Measurements from ENCODE around the gene AHCYL1. TPM values are rescaled to one million over a fixed set of nuclear protein-coding genes. Genes with fewer than 3 reads are reported as not detected.

Gene AHCYL1
- total RNA-seq, 1 experiment from 2014 or later = 89.0 TPM

DNA sequence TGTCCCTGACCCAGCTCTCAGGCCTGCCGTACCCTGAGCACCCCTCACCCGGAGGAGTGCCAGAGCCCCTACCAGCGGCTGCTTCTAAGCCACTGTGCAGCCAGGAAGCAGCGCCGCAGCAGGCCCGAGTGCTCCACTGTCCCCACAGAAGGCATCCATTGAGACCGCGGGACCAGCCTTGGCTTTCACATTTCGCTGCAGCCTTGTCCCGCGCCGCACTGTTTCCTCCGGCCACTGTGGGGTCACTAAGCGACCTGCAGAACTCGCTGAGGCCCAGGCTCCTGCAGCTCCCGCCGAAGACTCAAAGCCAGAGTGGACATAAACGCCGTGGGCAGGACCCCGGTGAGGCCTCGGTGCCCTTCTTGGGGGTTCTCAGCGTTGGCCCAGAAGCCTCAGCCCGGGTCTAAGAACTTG is 82.9 kb downstream of the AHCYL1 start:
- H3K27ac ChIP-seq (ENCODE audit: insufficient read length, low read depth, low read length) = no peak overlapping the region
- H3K27me3 ChIP-seq (ENCODE audit: insufficient read depth, low read length) = peaks cover 63% of the 10 kb centered on the region
- H2BK15ac ChIP-seq (ENCODE audit: low read depth, low read length) = no peak overlapping the region
- no peak overlapping the region for H3K27ac Mint-ChIP-seq
- TF ChIP-seq, protein P1, sequence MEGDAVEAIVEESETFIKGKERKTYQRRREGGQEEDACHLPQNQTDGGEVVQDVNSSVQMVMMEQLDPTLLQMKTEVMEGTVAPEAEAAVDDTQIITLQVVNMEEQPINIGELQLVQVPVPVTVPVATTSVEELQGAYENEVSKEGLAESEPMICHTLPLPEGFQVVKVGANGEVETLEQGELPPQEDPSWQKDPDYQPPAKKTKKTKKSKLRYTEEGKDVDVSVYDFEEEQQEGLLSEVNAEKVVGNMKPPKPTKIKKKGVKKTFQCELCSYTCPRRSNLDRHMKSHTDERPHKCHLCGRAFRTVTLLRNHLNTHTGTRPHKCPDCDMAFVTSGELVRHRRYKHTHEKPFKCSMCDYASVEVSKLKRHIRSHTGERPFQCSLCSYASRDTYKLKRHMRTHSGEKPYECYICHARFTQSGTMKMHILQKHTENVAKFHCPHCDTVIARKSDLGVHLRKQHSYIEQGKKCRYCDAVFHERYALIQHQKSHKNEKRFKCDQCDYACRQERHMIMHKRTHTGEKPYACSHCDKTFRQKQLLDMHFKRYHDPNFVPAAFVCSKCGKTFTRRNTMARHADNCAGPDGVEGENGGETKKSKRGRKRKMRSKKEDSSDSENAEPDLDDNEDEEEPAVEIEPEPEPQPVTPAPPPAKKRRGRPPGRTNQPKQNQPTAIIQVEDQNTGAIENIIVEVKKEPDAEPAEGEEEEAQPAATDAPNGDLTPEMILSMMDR (conservative IDR thresholded peaks at IDR 0.05) = no peak
- no peak overlapping the region for H2BK20ac ChIP-seq (ENCODE audit: low read depth, low read length, poor library complexity, severe bottlenecking)
- no peaks in the 10 kb centered on the region for H3K79me2 ChIP-seq (ENCODE audit: insufficient read depth, low read length)
- H3K9me3 ChIP-seq (ENCODE audit: control insufficient read depth, low read depth, low read length) = no peaks in the 10 kb centered on the region
- no peak overlapping the region for H3K18ac ChIP-seq (ENCODE audit: insufficient read length, low read depth, low read length)
- H3K4me2 ChIP-seq (ENCODE audit: insufficient read depth, insufficient read length, low read length) = peak overlapping the region; percentile 26
- H3K79me1 ChIP-seq (ENCODE audit: insufficient read depth, low read depth, low read length, poor library complexity, severe bottlenecking) = no peaks in the 10 kb centered on the region
- H3K4ac ChIP-seq (ENCODE audit: low read depth, low read length) = no peak overlapping the region
- H3K14ac ChIP-seq (ENCODE audit: insufficient read depth, low read length) = no peak overlapping the region
- no peak overlapping the region for H3K23ac ChIP-seq (ENCODE audit: insufficient read length, low read depth, low read length)
- H3K9me3 Mint-ChIP-seq = peaks cover 0 to 3% of the 10 kb centered on the region in 2 experiments; a peak in 2 of 5 replicates
- H2AK5ac ChIP-seq (ENCODE audit: insufficient read length, low read length) = no peak overlapping the region
- peaks cover 4% of the 10 kb centered on the region for H4K20me1 ChIP-seq (ENCODE audit: control insufficient read depth, insufficient read depth, insufficient read length)
- H4K91ac ChIP-seq (ENCODE audit: insufficient read length, low read depth, low read length) = no peak overlapping the region
- no peak overlapping the region for H2BK120ac ChIP-seq (ENCODE audit: low read depth, low read length, poor library complexity, severe bottlenecking)
- no peak overlapping the region for H3K56ac ChIP-seq (ENCODE audit: insufficient read length, low read depth, low read length)
- peaks cover 86% of the 10 kb centered on the region for H3K27me3 Mint-ChIP-seq (ENCODE audit: low read depth)
- peaks cover 10 to 18% of the 10 kb centered on the region in 2 experiments for H3K4me1 Mint-ChIP-seq
- peaks cover 7% of the 10 kb centered on the region for H3K23me2 ChIP-seq (ENCODE audit: insufficient read length, low read depth, low read length, poor library complexity, severe bottlenecking)
- WGBS (ENCODE audit: extremely low coverage, insufficient read length, low lambda C conversion rate) = no CpG with 5 or more reads among the region's 23 CpGs
- H3T11ph ChIP-seq (ENCODE audit: low read length) = no peak overlapping the region
- H2BK5ac ChIP-seq (ENCODE audit: insufficient read length, low read length) = no peak overlapping the region
- H3K4me1 ChIP-seq (ENCODE audit: insufficient read depth, low read length) = no peaks in the 10 kb centered on the region; the same call in 1 of the 2 replicates
- no peak overlapping the region for H2BK12ac ChIP-seq (ENCODE audit: insufficient read length, low read depth, low read length)
- no peak overlapping the region for H3K9ac ChIP-seq (ENCODE audit: extremely low read depth, insufficient read length, low read length)
- no peaks in the 10 kb centered on the region; a peak in 1 of 7 replicates for H3K36me3 Mint-ChIP-seq (ENCODE audit: insufficient read depth in 1 of 3, low read depth in 3 of 3)
- H2AFZ ChIP-seq (ENCODE audit: low read length) = no peak overlapping the region
- peak overlapping the region; percentile 48 to 75 for H3K4me3 Mint-ChIP-seq
- H4K8ac ChIP-seq (replicated peaks; ENCODE audit: insufficient read length, low read depth, low read length) = no peak overlapping the region
- DNase-seq = peak; percentile 51
- no peak overlapping the region for H4K5ac ChIP-seq (ENCODE audit: insufficient read length, low read depth, low read length)

Measured in H9 (cell line).